ENCODE measurements around the gene CD74.

CD74 gene

GRCh38 chr5:150404121-150404520, 8.6 kb downstream of the CD74 start:
- no peak for DNase-seq (ENCODE audit: low spot score)
- Histone ChIP-seq H3K27ac (no peak overlapping the region), H3K4me3 (no peak overlapping the region)
- TF ChIP-seq, protein P1, sequence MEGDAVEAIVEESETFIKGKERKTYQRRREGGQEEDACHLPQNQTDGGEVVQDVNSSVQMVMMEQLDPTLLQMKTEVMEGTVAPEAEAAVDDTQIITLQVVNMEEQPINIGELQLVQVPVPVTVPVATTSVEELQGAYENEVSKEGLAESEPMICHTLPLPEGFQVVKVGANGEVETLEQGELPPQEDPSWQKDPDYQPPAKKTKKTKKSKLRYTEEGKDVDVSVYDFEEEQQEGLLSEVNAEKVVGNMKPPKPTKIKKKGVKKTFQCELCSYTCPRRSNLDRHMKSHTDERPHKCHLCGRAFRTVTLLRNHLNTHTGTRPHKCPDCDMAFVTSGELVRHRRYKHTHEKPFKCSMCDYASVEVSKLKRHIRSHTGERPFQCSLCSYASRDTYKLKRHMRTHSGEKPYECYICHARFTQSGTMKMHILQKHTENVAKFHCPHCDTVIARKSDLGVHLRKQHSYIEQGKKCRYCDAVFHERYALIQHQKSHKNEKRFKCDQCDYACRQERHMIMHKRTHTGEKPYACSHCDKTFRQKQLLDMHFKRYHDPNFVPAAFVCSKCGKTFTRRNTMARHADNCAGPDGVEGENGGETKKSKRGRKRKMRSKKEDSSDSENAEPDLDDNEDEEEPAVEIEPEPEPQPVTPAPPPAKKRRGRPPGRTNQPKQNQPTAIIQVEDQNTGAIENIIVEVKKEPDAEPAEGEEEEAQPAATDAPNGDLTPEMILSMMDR (IDR thresholded peaks at IDR 0.05), result no peak

DNA sequence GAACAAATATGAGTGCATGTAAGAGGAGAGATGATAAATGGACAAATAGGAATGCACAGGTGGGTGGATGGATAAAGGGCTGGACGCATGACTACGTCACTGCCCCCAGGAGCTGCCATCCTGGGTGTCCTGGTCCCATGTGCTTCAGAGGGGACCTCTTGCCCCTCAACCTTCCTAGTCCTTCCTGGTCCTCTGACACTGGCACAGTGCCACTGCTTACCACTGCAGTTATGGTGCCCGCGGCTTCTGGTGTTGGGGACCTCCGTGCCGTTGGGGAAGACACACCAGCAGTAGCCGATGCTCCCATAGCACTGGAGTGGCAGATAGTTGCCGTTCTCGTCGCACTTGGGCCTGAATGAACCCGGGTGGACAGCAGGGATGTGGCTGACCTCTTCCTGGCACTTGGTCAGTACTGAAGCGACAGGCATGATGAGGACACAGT, 9.8 kb downstream of the CD74 start:
- DNase-seq (ENCODE audit: low spot score), result no peak
- TF ChIP-seq, protein P1 (IDR thresholded peaks at IDR 0.05), result no peak
- Histone ChIP-seq H3K27ac (no peak overlapping the region), H3K4me3 (no peak overlapping the region)

GRCh38 chr5:150402229-150402773, 10.4 kb downstream of the CD74 start:
- H3K4me3 ChIP-seq, result no peak overlapping the region
- H3K27ac ChIP-seq, result no peak overlapping the region
- TF ChIP-seq, protein P1 (IDR thresholded peaks at IDR 0.05), result no peak
- no peak for DNase-seq (ENCODE audit: low spot score)

DNA sequence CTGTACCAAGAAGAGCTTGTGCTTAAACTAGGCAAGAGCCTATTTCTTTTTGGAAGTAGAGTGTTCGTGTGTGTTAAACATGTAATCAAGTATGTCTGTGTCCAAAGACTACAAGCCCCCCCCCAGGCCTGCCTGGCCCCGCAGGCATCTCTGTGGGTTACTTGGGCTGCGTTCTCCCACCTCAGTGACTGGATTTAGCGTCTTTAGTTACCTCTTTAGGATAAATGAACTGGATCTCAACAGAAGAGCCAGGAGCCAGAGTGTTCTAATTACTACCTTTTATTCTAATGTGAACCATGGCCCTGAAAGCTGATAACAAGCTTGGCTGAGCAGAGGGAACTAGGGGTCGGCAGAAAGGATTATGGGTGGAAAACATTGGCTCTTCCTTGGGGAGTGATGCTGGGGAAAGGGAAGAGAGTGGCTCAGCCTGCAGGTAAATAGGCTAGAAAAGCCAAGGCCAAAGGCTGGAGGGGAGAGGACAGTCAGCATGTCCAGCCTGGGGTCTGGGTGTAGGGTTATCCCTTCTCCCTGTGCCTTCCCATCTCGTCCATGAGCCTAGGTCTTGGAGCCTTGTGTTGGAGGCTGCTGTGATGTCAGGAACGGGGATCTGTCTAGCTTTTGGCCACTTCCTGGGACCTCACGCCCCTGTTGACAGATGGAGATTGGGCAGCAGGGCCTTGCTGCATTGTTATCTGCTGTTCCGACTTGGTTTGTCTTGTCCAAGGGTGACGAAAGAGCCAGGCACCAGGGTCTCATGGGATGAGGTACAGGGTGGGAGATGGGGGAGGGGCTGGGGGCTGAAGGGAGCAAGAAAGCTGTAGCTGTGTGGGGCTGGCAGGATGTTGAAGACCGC, 11.1 kb downstream of the CD74 start:
- DNase-seq (ENCODE audit: low spot score), result no peak
- TF ChIP-seq, protein P1 (IDR thresholded peaks at IDR 0.05), result no peak
- no peak overlapping the region for H3K4me3 ChIP-seq
- no peak overlapping the region for H3K27ac ChIP-seq

DNA sequence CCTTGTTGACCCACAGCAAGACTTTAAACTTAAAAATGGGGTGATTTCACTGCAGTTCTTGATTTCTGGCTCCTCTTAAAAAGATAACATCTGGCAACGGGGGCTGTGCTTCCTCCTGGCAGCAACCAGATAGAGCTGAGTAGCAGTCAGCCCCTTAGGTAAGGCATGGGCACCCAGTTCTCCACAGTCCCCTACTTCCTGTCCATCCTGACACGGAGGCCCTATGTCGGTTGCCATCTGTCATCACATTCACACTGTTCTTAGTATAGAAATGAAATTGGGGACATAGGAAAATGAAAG, 11.7 kb downstream of the CD74 start:
- TF ChIP-seq, protein P1 (IDR thresholded peaks at IDR 0.05), result no peak

GRCh38 chr5:150400316-150401075, 12.2 kb downstream of the CD74 start:
- H3K4me3 ChIP-seq, result no peak overlapping the region
- H3K27ac ChIP-seq, result no peak overlapping the region
- DNase-seq (ENCODE audit: low spot score), result no peak
- TF ChIP-seq, protein P1 (IDR thresholded peaks at IDR 0.05), result no peak

More for the DNA sequence above, 11.7 kb downstream of the CD74 start:
- no peak for DNase-seq (ENCODE audit: low spot score)
- Histone ChIP-seq H3K4me3 (no peak overlapping the region), H3K27ac (no peak overlapping the region)
